ENCODE measurements around the gene TMEM52B. TPM values are rescaled to one million over a fixed set of nuclear protein-coding genes. Genes with fewer than 3 reads are reported as not detected.

TMEM52B gene
- total RNA-seq, 1 donor from 2014 or later: not detected

DNA sequence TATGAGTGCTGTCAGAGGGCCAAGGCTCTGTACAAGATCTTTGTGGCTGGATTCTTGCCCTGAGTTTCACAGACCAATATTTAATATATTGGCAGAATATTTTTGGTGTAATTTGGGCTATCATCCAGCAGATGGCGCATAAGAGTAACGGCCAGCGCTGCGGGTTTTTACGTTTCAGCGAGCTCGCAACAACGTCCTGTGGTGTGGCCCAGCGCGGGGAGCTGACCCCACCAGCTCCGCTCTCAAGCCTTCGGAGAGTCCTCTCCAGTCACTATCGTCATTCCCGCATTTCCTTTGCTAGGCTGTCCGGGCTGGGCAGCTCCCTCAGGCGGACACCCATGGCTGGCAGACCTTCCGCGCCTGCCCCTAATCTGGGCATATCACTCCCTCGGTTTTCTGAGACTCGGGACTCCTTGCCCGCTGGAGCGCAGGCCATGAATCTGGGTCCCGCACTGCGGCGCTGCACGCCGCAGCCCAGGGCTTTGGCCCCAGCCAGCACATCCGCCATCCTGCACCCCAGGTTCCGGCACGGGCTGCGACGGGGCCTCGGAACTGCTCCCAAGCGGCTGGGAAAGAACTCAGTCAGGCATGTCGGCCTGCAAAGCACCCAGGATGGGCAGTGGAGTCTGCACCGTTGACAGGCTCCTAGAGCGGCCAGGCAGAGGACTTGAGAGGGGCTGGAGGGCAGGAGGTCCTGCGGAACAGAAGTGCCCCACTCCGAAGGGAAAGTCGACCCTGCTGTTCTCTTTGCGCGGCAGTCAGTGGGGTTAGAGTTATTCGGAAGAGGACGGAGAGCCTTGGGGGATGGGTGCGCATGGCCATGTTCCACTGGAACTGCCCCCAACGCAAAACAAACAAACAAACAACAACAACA, 25.3 kb upstream of the TMEM52B start:
- DNase-seq (ENCODE audit: low read depth): peak; percentile 38
- no peak for FAIRE-seq
- no peaks in the 10 kb centered on the region for H3K36me3 ChIP-seq (ENCODE audit: control insufficient read depth, insufficient read depth, low read length)
- no peaks in the 10 kb centered on the region for H3K27me3 ChIP-seq (ENCODE audit: control insufficient read depth, insufficient read depth, low read length)
- peak overlapping the region; percentile 38 for H3K4me3 ChIP-seq (ENCODE audit: low read depth, low read length)
- TF ChIP-seq, protein P1, sequence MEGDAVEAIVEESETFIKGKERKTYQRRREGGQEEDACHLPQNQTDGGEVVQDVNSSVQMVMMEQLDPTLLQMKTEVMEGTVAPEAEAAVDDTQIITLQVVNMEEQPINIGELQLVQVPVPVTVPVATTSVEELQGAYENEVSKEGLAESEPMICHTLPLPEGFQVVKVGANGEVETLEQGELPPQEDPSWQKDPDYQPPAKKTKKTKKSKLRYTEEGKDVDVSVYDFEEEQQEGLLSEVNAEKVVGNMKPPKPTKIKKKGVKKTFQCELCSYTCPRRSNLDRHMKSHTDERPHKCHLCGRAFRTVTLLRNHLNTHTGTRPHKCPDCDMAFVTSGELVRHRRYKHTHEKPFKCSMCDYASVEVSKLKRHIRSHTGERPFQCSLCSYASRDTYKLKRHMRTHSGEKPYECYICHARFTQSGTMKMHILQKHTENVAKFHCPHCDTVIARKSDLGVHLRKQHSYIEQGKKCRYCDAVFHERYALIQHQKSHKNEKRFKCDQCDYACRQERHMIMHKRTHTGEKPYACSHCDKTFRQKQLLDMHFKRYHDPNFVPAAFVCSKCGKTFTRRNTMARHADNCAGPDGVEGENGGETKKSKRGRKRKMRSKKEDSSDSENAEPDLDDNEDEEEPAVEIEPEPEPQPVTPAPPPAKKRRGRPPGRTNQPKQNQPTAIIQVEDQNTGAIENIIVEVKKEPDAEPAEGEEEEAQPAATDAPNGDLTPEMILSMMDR (IDR thresholded peaks at IDR 0.05; ENCODE audit: insufficient read depth, low read length, severe bottlenecking): peak; percentile 70

DNA sequence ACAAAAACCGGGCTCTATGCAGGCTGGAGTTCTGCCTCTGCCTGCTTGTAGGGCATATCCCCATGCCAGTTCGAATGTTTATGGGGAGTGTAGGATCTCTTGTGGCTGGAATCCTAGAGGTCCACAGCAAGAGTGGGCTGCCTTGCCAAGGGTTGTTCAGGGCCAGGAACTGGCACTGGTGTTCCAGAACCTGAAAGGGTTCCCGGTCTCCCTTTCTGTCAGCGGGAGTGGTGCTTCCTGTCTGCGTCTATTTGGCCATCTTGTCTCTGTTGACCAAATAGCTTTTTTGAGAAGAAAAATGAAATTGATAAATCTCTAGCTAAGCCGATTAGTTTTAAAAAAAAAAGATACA, 24.7 kb upstream of the TMEM52B start:
- no peak for FAIRE-seq

DNA sequence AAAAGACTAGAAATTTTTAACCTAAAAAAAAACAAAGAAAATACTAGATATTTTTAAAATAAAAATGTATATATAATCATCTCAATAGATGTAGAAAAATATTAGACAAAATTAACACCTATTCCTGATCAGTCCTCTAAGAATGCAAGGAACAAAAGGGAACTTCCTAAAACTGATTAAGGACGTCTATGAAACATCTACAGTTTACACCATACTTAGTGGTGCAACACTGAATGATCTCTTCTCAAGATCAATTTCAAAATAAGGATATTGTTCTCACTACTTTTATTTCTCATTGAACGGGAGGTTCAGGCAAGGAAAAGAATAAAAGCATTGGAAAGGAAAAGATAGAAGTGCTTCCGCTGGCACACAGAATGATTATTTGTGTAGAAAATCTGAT, 22.9 kb upstream of the TMEM52B start:
- FAIRE-seq (no peak), DNase-seq (ENCODE audit: low read depth) (no peak)
- H3K4me3 ChIP-seq (ENCODE audit: low read depth, low read length): no peak overlapping the region
- H3K27me3 ChIP-seq (ENCODE audit: control insufficient read depth, insufficient read depth, low read length): peaks cover 3% of the 10 kb centered on the region
- no peaks in the 10 kb centered on the region for H3K36me3 ChIP-seq (ENCODE audit: control insufficient read depth, insufficient read depth, low read length)
- TF ChIP-seq, protein P1 (IDR thresholded peaks at IDR 0.05; ENCODE audit: insufficient read depth, low read length, severe bottlenecking): no peak

More for the DNA sequence above, 24.7 kb upstream of the TMEM52B start:
- Histone ChIP-seq H3K4me3 (ENCODE audit: low read depth, low read length) (no peak overlapping the region), H3K27me3 (ENCODE audit: control insufficient read depth, insufficient read depth, low read length) (no peaks in the 10 kb centered on the region), H3K36me3 (ENCODE audit: control insufficient read depth, insufficient read depth, low read length) (no peaks in the 10 kb centered on the region)
- TF ChIP-seq, protein P1 (IDR thresholded peaks at IDR 0.05; ENCODE audit: insufficient read depth, low read length, severe bottlenecking): no peak
- DNase-seq (ENCODE audit: low read depth): no peak

DNA sequence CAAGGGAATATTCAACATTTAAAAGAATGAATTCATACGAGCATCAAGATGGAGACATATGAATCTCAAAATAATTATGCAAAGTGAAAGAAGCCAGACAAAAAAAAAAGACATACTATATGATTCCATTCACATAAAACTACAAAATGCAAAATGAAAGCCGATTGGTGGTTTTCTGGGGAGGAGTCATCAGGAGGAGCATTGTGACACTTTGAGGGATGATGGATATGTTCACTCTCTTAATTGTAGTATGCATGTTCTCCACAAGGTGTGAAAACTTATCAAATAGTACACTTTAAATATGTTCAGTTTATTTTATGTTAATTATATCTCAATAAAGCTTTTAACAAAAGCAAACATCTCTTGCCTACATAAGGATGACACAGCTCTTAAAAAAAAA, 20.4 kb upstream of the TMEM52B start:
- TF ChIP-seq, protein P1 (IDR thresholded peaks at IDR 0.05; ENCODE audit: insufficient read depth, low read length, severe bottlenecking): no peak
- no peak for FAIRE-seq

DNA sequence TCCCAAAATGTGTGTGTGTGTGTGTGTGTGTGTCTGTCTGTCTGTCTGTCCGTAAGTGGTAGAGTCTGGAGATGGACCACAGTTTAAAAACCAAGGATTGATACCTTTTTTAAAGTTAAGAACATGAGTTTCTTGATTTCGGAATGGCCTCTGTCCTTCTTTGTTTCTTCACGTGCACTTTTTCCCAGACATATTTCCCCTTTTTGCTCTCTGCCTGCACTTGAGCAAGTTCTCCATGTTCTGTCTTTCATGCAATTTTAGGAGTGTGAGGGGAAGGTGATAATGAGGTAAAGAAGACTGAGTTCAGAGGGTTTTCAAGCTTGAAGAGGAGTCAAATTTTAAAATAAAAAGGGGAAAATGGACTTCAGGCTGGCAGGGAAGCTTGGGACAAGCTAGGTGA, 19.6 kb upstream of the TMEM52B start:
- Histone ChIP-seq H3K27me3 (ENCODE audit: control insufficient read depth, insufficient read depth, low read length) (peaks cover 3% of the 10 kb centered on the region), H3K4me3 (ENCODE audit: low read depth, low read length) (no peak overlapping the region), H3K36me3 (ENCODE audit: control insufficient read depth, insufficient read depth, low read length) (no peaks in the 10 kb centered on the region)
- TF ChIP-seq, protein P1 (IDR thresholded peaks at IDR 0.05; ENCODE audit: insufficient read depth, low read length, severe bottlenecking): no peak
- DNase-seq (ENCODE audit: low read depth) (no peak), FAIRE-seq (no peak)

More for the DNA sequence above, 20.4 kb upstream of the TMEM52B start:
- DNase-seq (ENCODE audit: low read depth): no peak
- H3K36me3 ChIP-seq (ENCODE audit: control insufficient read depth, insufficient read depth, low read length): no peaks in the 10 kb centered on the region
- H3K4me3 ChIP-seq (ENCODE audit: low read depth, low read length): no peak overlapping the region
- H3K27me3 ChIP-seq (ENCODE audit: control insufficient read depth, insufficient read depth, low read length): peaks cover 3% of the 10 kb centered on the region
